IMR-90 (cell line): ENCODE results near the gene AGO1. TPM values are rescaled to one million over a fixed set of nuclear protein-coding genes. Genes with fewer than 3 reads are reported as not detected.
A peak's percentile ranks its signal among the peaks of the same experiment; 100 is the strongest.

ENCODE experiments used
- ATAC-seq: fragments of 200-7000 bp; cut with Tn5 transposase; 2 replicates; pipeline ENCODE4 v1.9.1; 2020; ENCODE audit warnings: low read depth, mild to moderate bottlenecking, moderate library complexity
- BruUV-seq: library from RNA; stranded (reverse); fragments of 400-500 nt; replicated peaks from 2 replicates; lab custom pipeline; 2021; lab: Mats Ljungman, UMichigan
- CTCF ChIA-PET: fragments of 300-600 bp; formaldehyde crosslinking; extraction: SDS; loops from one replicate; lab custom pipeline; 2021; ENCODE audit warnings: antibody characterized with exemption; lab: Yijun Ruan, JAX
- POLR2A ChIA-PET: fragments of 300-600 bp; sonication (Branson Sonifier 250); formaldehyde crosslinking; loops from one replicate; lab custom pipeline; 2022; ENCODE audit warnings: antibody characterized with exemption; ENCODE audit not compliant: unreplicated experiment; lab: Charles Lee
- DNase-seq: peaks from one replicate; pipeline ENCODE4 v3.0.0; 2013
- H2AFZ ChIP-seq: replicated peaks from 2 replicates; pipeline ENCODE3; 2013; ENCODE audit warnings: low read length, mild to moderate bottlenecking; ENCODE audit not compliant: poor library complexity
- H2AK5ac ChIP-seq: 2 replicates; pipeline ENCODE4 v1.6.1; 2013; ENCODE audit warnings: low read depth, low read length, inconsistent platforms
- H2AK9ac ChIP-seq: replicated peaks from 2 replicates; pipeline ENCODE3; 2013; ENCODE audit warnings: mild to moderate bottlenecking, low read depth, low read length, moderate library complexity; ENCODE audit not compliant: poor library complexity
- H2BK120ac ChIP-seq: 2 replicates; pipeline ENCODE4 v1.6.1; 2013; ENCODE audit warnings: low read depth, low read length, inconsistent platforms
- H2BK15ac ChIP-seq: 3 replicates; pipeline ENCODE4 v1.6.1; 2013; ENCODE audit warnings: low read depth, low read length, inconsistent platforms
- H2BK20ac ChIP-seq: 2 replicates; pipeline ENCODE4 v1.6.1; 2013; ENCODE audit warnings: low read depth, mild to moderate bottlenecking, inconsistent platforms, low read length, moderate library complexity
- H2BK5ac ChIP-seq: 2 replicates; pipeline ENCODE4 v1.6.1; 2013; ENCODE audit warnings: mild to moderate bottlenecking, low read depth, low read length, inconsistent platforms; ENCODE audit not compliant: poor library complexity, severe bottlenecking
- H3K14ac ChIP-seq: replicated peaks from 2 replicates; pipeline ENCODE4 v1.6.1; 2013; ENCODE audit warnings: low read depth, low read length, inconsistent platforms
- H3K18ac ChIP-seq: 2 replicates; pipeline ENCODE4 v1.6.1; 2013; ENCODE audit warnings: low read depth, low read length, control low read depth
- H3K23ac ChIP-seq: 2 replicates; pipeline ENCODE4 v1.6.1; 2013; ENCODE audit warnings: low read depth, low read length, inconsistent platforms
- H3K27ac ChIP-seq: 2 replicates; pipeline ENCODE4 v1.5.1; 2013; ENCODE audit warnings: mild to moderate bottlenecking, control low read depth, low read length; ENCODE audit not compliant: insufficient read depth
- H3K27me3 ChIP-seq: 2 replicates; pipeline ENCODE4 v1.6.1; 2013; ENCODE audit warnings: low read length; ENCODE audit not compliant: control insufficient read depth, insufficient read depth
- H3K36me3 ChIP-seq: 2 replicates; pipeline ENCODE4 v1.6.1; 2013; ENCODE audit warnings: low read length, mixed read lengths; ENCODE audit not compliant: control insufficient read depth, insufficient read depth
- H3K4ac ChIP-seq: 2 replicates; pipeline ENCODE4 v1.6.1; 2013; ENCODE audit warnings: low read depth, low read length, inconsistent platforms
- H3K4me1 ChIP-seq: 2 replicates; pipeline ENCODE4 v1.6.1; 2013; ENCODE audit warnings: low read length, mixed read lengths; ENCODE audit not compliant: control insufficient read depth, insufficient read depth
- H3K4me2 ChIP-seq: 2 replicates; pipeline ENCODE4 v1.6.1; 2013; ENCODE audit warnings: low read depth, mild to moderate bottlenecking, control low read depth, low read length, moderate library complexity
- H3K4me3 ChIP-seq: 2 replicates; pipeline ENCODE4 v1.5.1; 2013; ENCODE audit warnings: low read depth, mild to moderate bottlenecking, control low read depth, low read length, moderate library complexity; ENCODE audit not compliant: insufficient read depth
- H3K56ac ChIP-seq: 2 replicates; pipeline ENCODE4 v1.6.1; 2013; ENCODE audit warnings: low read length, inconsistent platforms; ENCODE audit not compliant: insufficient read depth; ENCODE audit errors: extremely low read depth
- H3K79me1 ChIP-seq, 2 experiments: 2 replicates each; pipeline ENCODE4 v1.6.1; 2013; ENCODE audit warnings: low read length in 2 of 2, inconsistent platforms in 1 of 2, low read depth in 1 of 2
- H3K9ac ChIP-seq: 2 replicates; pipeline ENCODE4 v1.6.1; 2013; ENCODE audit warnings: low read depth, low read length, control low read depth
- H3K9me1 ChIP-seq: 2 replicates; pipeline ENCODE4 v1.6.1; 2013; ENCODE audit warnings: low read length, inconsistent platforms; ENCODE audit not compliant: insufficient read depth
- H3K9me3 ChIP-seq: 2 replicates; pipeline ENCODE4 v1.6.1; 2013; ENCODE audit warnings: low read length; ENCODE audit not compliant: control insufficient read depth, insufficient read depth
- H4K20me1 ChIP-seq: 2 replicates; pipeline ENCODE4 v1.6.1; 2013; ENCODE audit warnings: low read length, inconsistent platforms; ENCODE audit not compliant: insufficient read depth
- H4K5ac ChIP-seq: 2 replicates; pipeline ENCODE4 v1.6.1; 2013; ENCODE audit warnings: mild to moderate bottlenecking, low read depth, low read length, control low read depth
- H4K8ac ChIP-seq, 2 experiments: 2 replicates each; pipeline ENCODE4 v1.6.1; 2013; ENCODE audit warnings: low read depth in 2 of 2, low read length in 2 of 2, control low read depth in 1 of 2, inconsistent platforms in 1 of 2
- H4K91ac ChIP-seq: 2 replicates; pipeline ENCODE4 v1.6.1; 2013; ENCODE audit warnings: low read depth, low read length, inconsistent platforms; ENCODE audit not compliant: insufficient read depth
- MXI1 ChIP-seq: IDR thresholded peaks from 2 replicates; pipeline ENCODE4 v1.6.1; 2012; ENCODE audit warnings: low read depth, mild to moderate bottlenecking, low read length, moderate library complexity, borderline replicate concordance
- RCOR1 ChIP-seq: IDR thresholded peaks from 2 replicates; pipeline ENCODE4 v1.6.1; 2012; ENCODE audit warnings: mild to moderate bottlenecking, low read length, improper control_type of control experiment; ENCODE audit not compliant: insufficient replicate concordance
- RFX5 ChIP-seq: IDR thresholded peaks from 2 replicates; pipeline ENCODE4 v1.8.0; 2012; ENCODE audit warnings: low read depth, mild to moderate bottlenecking, low read length, moderate library complexity
- whole genome bisulfite sequencing, 2 experiments: methylation state at CpG; one replicate each; pipeline versions ENCODE4 v1.1.5 to v1.1.7; 2013; ENCODE audit warnings: missing lambda C conversion rate in 2 of 2; ENCODE audit not compliant: insufficient read length in 1 of 2; ENCODE audit errors: extremely low coverage in 2 of 2; 5-methylcytosine and 5-hydroxymethylcytosine counted together
- dilution Hi-C: fragments of 300-500 bp; cut with HindIII; formaldehyde crosslinking; loops from one replicate; pipeline ENCODE4 v1.14.3; 2018; ENCODE audit warnings: low sequenced_read_pairs; ENCODE audit not compliant: unreplicated experiment
- in situ Hi-C: fragments of 300-500 bp; cut with MboI; formaldehyde crosslinking; loops from 3 replicates; pipeline ENCODE4 v1.14.3; 2019; ENCODE audit warnings: low sequenced_read_pairs, inconsistent platforms, mixed read lengths
- intact Hi-C: fragments of 100-400 bp; cut with micrococcal nuclease; formaldehyde crosslinking; loops from 2 replicates; pipeline ENCODE4 v1.10.0; 2022
- polyA plus RNA-seq, 3 experiments: library from polyadenylated mRNA; depleted of rRNA; stranded (reverse); fragments of >200 nt; gene quantifications; 2 replicates each; pipeline ENCODE4 v1.2.3, GENCODE V29; 2012; ENCODE audit warnings: low replicate concordance in 1 of 3
- total RNA-seq: library from RNA; depleted of rRNA; stranded (reverse); fragments of >200 nt; gene quantifications from 2 replicates; pipeline ENCODE4 v1.2.3, GENCODE V29; 2012
- TF ChIP-seq, protein P1 (sequence below): conservative IDR thresholded peaks from 2 replicates; pipeline ENCODE4 v1.5.1; 2012; ENCODE audit warnings: mild to moderate bottlenecking, low read depth, low read length, improper control_type of control experiment

AGO1 gene
- total and polyA plus RNA-seq, 2 of the 4 experiments (the other 2 are of a cell fraction), result 11.3 to 21.5 TPM

DNA sequence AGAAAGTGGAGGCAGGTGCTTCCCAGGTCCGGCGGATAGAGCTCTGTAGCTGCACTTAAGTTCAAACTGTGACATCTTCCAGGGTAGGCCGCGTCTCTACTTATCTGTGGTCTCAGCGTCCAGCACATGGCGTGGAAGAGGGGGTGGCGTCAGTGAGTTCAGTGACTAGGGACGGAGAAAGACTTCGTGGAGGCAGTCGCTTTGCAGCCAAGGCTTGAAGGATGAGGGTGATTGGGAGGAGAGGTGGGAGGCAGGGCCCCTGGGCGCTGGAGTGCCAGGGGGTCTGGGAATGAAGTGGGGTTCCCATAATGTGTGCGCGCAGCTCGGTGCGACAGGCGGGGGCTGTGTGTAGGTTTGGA lies 444 bp upstream of the AGO1 start:
- Histone ChIP-seq H2AFZ (peak overlapping the region; percentile 90), H3K14ac (no peak overlapping the region), H3K9ac (no peak overlapping the region), H4K5ac (no peak overlapping the region), H2BK20ac (no peak overlapping the region), H4K91ac (no peak overlapping the region), H3K27ac (no peak overlapping the region), H3K27me3 (no peaks in the 10 kb centered on the region; the same call in 1 of the 2 replicates), H4K8ac (no peak overlapping the region), H3K56ac (no peak overlapping the region), H3K23ac (no peak overlapping the region), H3K36me3 (no peaks in the 10 kb centered on the region), H3K79me1 (peaks cover 18 to 44% of the 10 kb centered on the region in 2 experiments), H2BK15ac (no peak overlapping the region), H3K4me2 (peak overlapping the region; percentile 75), H4K20me1 (peaks cover 31% of the 10 kb centered on the region), H3K9me1 (peaks cover 12% of the 10 kb centered on the region), H2AK9ac (peak overlapping the region; percentile 58), H3K4ac (no peak overlapping the region), H3K4me1 (peaks cover 14% of the 10 kb centered on the region), H2AK5ac (no peak overlapping the region), H2BK120ac (no peak overlapping the region), H3K4me3 (peak overlapping the region; percentile 96; the same call in 1 of the 2 replicates), H3K9me3 (no peaks in the 10 kb centered on the region), H3K18ac (no peak overlapping the region), H2BK5ac (no peak overlapping the region)
- ChIA-PET CTCF (interaction anchor here (0.8 to 1.0 kb wide), 3 partner anchors 9 to 29 kb away, joined by 3 to 25 read pairs (median 4); no protein-coding TSS in a partner anchor), POLR2A (no interaction called here)
- in situ Hi-C loops (no loop called here), dilution Hi-C loops (no loop called here), intact Hi-C loops (no loop called here)
- WGBS, 2 experiments, result 66% methylated on average over 10 of the region's 16 CpGs; no CpG with 5 or more reads in 1 of the 2 experiments
- ATAC-seq (no peak), DNase-seq (no peak)
- BruUV-seq, result no TSS peak
- TF ChIP-seq MXI1 (no peak), RFX5 (no peak), RCOR1 (no peak)
- TF ChIP-seq, protein P1, sequence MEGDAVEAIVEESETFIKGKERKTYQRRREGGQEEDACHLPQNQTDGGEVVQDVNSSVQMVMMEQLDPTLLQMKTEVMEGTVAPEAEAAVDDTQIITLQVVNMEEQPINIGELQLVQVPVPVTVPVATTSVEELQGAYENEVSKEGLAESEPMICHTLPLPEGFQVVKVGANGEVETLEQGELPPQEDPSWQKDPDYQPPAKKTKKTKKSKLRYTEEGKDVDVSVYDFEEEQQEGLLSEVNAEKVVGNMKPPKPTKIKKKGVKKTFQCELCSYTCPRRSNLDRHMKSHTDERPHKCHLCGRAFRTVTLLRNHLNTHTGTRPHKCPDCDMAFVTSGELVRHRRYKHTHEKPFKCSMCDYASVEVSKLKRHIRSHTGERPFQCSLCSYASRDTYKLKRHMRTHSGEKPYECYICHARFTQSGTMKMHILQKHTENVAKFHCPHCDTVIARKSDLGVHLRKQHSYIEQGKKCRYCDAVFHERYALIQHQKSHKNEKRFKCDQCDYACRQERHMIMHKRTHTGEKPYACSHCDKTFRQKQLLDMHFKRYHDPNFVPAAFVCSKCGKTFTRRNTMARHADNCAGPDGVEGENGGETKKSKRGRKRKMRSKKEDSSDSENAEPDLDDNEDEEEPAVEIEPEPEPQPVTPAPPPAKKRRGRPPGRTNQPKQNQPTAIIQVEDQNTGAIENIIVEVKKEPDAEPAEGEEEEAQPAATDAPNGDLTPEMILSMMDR, result no peak
